Measurements from ENCODE around the gene UBAP2.

UBAP2 gene

GRCh38 chr9:33893861-33894260 is 154.8 kb downstream of the UBAP2 start:
- Histone ChIP-seq H3K4me3 (ENCODE audit: low read length in 2 of 2) (no peak overlapping the region), H3K4me1 (ENCODE audit: control insufficient read depth in 2 of 2, insufficient read depth in 1 of 2, low read depth in 1 of 2, low read length in 2 of 2) (no peaks in the 10 kb centered on the region), H2BK15ac (ENCODE audit: low read length) (no peak overlapping the region), H2AFZ (ENCODE audit: low read length) (no peak overlapping the region), H3K23ac (ENCODE audit: low read depth, low read length, poor library complexity) (no peak overlapping the region), H3K18ac (ENCODE audit: low read length) (no peak overlapping the region), H2BK120ac (ENCODE audit: low read depth, low read length) (no peak overlapping the region), H2AK5ac (ENCODE audit: low read depth, low read length) (no peak overlapping the region), H3K79me1 (ENCODE audit: low read depth, low read length) (no peaks in the 10 kb centered on the region), H3K27me3 (ENCODE audit: control insufficient read depth in 3 of 3, insufficient read depth in 3 of 3, low read depth in 1 of 3, low read length in 3 of 3) (no peaks in the 10 kb centered on the region), H3K27ac (replicated peaks; ENCODE audit: low read length) (no peak overlapping the region), H3K4ac (ENCODE audit: low read length) (no peak overlapping the region), H3K9me3 (replicated peaks in 1 of 2; ENCODE audit: control insufficient read depth in 2 of 2, insufficient read depth in 1 of 2, low read depth in 1 of 2, low read length in 2 of 2) (no peaks in the 10 kb centered on the region), H4K8ac (ENCODE audit: low read depth, low read length) (no peak overlapping the region), H3K9ac (ENCODE audit: low read depth, low read length, poor library complexity) (no peak overlapping the region), H3K36me3 (replicated peaks in 1 of 2; ENCODE audit: control insufficient read depth in 2 of 2, insufficient read depth in 2 of 2, low read length in 2 of 2) (peaks cover 0 to 59% of the 10 kb centered on the region in 2 donors), H2BK12ac (ENCODE audit: low read length) (no peak overlapping the region), H2BK5ac (ENCODE audit: low read length) (no peak overlapping the region), H4K91ac (ENCODE audit: low read depth, low read length, poor library complexity) (no peak overlapping the region), H3K14ac (ENCODE audit: low read length) (no peak overlapping the region), H3K4me2 (ENCODE audit: insufficient read depth, low read length, poor library complexity, severe bottlenecking) (no peak overlapping the region)
- no peak for DNase-seq (ENCODE audit: low spot score)

DNA sequence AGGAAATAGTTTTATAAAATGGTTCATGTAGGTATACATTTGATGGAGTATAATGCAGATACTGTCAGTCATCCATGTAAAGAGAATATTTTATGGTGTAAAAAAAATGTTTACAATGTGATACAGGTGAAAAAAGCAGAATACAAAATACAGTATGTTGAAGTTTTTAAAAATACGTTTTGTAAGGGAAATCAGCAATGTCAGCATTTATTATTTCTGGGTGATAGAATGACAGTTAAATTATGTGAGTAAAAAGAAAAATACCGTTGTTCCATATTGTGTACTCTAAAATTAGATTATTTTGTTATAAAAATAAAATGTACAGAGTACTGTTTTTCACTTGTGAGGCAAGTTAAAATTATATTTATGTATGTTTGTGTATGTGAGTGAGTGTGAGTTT is 162.7 kb downstream of the UBAP2 start:
- H3K4me2 ChIP-seq (ENCODE audit: insufficient read depth, low read length, poor library complexity, severe bottlenecking): no peak overlapping the region
- H2BK15ac ChIP-seq (ENCODE audit: low read length): no peak overlapping the region
- H3K18ac ChIP-seq (ENCODE audit: low read length): no peak overlapping the region
- no peak for DNase-seq (ENCODE audit: low spot score)
- peaks cover 1 to 43% of the 10 kb centered on the region in 2 donors for H3K36me3 ChIP-seq (replicated peaks in 1 of 2; ENCODE audit: control insufficient read depth in 2 of 2, insufficient read depth in 2 of 2, low read length in 2 of 2)
- peaks cover 0 to 2% of the 10 kb centered on the region in 2 donors for H3K9me3 ChIP-seq (replicated peaks in 1 of 2; ENCODE audit: control insufficient read depth in 2 of 2, insufficient read depth in 1 of 2, low read depth in 1 of 2, low read length in 2 of 2)
- no peak overlapping the region for H2BK120ac ChIP-seq (ENCODE audit: low read depth, low read length)
- no peak overlapping the region for H3K4ac ChIP-seq (ENCODE audit: low read length)
- no peak overlapping the region for H2AK5ac ChIP-seq (ENCODE audit: low read depth, low read length)
- no peak overlapping the region for H3K14ac ChIP-seq (ENCODE audit: low read length)
- peaks cover 0 to 3% of the 10 kb centered on the region in 2 donors for H3K4me1 ChIP-seq (ENCODE audit: control insufficient read depth in 2 of 2, insufficient read depth in 1 of 2, low read depth in 1 of 2, low read length in 2 of 2)
- H3K9ac ChIP-seq (ENCODE audit: low read depth, low read length, poor library complexity): no peak overlapping the region
- H3K23ac ChIP-seq (ENCODE audit: low read depth, low read length, poor library complexity): no peak overlapping the region
- no peak overlapping the region for H2BK5ac ChIP-seq (ENCODE audit: low read length)
- no peak overlapping the region for H4K8ac ChIP-seq (ENCODE audit: low read depth, low read length)
- no peak overlapping the region for H4K91ac ChIP-seq (ENCODE audit: low read depth, low read length, poor library complexity)
- 100% methylated on average over 1 of the region's 2 CpGs; no CpG with 5 or more reads in 1 of the 2 donors for WGBS, 2 donors (ENCODE audit: extremely low coverage in 2 of 2, insufficient read length in 2 of 2, insufficient replicate concordance in 1 of 2)
- H2AFZ ChIP-seq (ENCODE audit: low read length): no peak overlapping the region
- H3K79me1 ChIP-seq (ENCODE audit: low read depth, low read length): no peaks in the 10 kb centered on the region
- no peak overlapping the region for H2BK12ac ChIP-seq (ENCODE audit: low read length)
- H3K27me3 ChIP-seq (ENCODE audit: control insufficient read depth in 3 of 3, insufficient read depth in 3 of 3, low read depth in 1 of 3, low read length in 3 of 3): no peaks in the 10 kb centered on the region
- H3K4me3 ChIP-seq (ENCODE audit: low read length in 2 of 2): no peak overlapping the region
- no peak overlapping the region for H3K27ac ChIP-seq (replicated peaks; ENCODE audit: low read length)

DNA sequence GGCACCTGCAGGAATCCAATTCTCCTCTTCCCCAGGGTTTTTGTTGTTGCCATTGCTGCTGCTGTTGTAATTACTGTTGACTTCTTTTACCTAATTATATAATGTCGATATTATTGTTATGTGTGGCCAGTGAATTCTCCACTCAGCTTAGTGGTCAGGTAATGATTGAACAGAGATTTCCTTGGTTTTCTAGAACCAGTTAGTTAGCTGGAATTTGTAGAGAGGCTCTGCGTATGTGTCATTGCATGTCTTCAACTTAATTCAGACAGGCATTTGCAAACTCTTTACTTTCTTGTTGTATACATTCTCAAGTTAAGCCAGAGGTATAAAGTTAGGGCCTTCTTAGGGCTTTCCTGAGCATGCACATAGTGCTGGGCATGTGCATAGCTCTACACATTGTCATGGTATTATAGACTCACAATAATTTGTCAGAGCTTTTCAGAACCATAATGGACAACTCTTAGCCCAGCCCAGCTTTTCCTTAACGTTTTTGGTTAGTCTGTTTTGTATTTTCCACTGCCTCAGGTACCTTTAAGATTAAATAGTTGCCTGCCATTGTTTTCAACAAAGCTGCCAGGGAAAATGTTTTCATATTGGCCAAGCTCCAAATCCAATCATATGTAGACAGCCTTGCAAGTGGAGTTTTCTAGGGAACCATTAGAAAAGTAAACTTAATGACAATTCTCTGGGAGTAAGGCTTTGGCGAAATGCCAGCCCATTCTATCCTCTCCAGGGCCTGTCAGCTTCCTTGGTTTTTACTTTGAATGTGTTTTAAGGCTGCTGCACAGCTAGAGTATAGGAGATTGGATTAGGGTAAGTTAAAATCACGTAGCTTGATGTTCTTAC is 163.6 kb downstream of the UBAP2 start:
- Histone ChIP-seq H2AK5ac (ENCODE audit: low read depth, low read length) (no peak overlapping the region), H2BK5ac (ENCODE audit: low read length) (no peak overlapping the region), H2AFZ (ENCODE audit: low read length) (no peak overlapping the region), H3K4ac (ENCODE audit: low read length) (no peak overlapping the region), H3K14ac (ENCODE audit: low read length) (no peak overlapping the region), H3K27me3 (ENCODE audit: control insufficient read depth in 3 of 3, insufficient read depth in 3 of 3, low read depth in 1 of 3, low read length in 3 of 3) (no peaks in the 10 kb centered on the region), H3K23ac (ENCODE audit: low read depth, low read length, poor library complexity) (no peak overlapping the region), H3K18ac (ENCODE audit: low read length) (no peak overlapping the region), H3K27ac (replicated peaks; ENCODE audit: low read length) (no peak overlapping the region), H2BK12ac (ENCODE audit: low read length) (no peak overlapping the region), H4K8ac (ENCODE audit: low read depth, low read length) (no peak overlapping the region), H4K91ac (ENCODE audit: low read depth, low read length, poor library complexity) (no peak overlapping the region), H2BK15ac (ENCODE audit: low read length) (no peak overlapping the region), H3K79me1 (ENCODE audit: low read depth, low read length) (peaks cover 2% of the 10 kb centered on the region), H3K4me3 (ENCODE audit: low read length in 2 of 2) (no peak overlapping the region), H3K9me3 (replicated peaks in 1 of 2; ENCODE audit: control insufficient read depth in 2 of 2, insufficient read depth in 1 of 2, low read depth in 1 of 2, low read length in 2 of 2) (peaks cover 0 to 2% of the 10 kb centered on the region in 2 donors), H3K4me1 (ENCODE audit: control insufficient read depth in 2 of 2, insufficient read depth in 1 of 2, low read depth in 1 of 2, low read length in 2 of 2) (peaks cover 3% of the 10 kb centered on the region in 2 donors), H2BK120ac (ENCODE audit: low read depth, low read length) (no peak overlapping the region), H3K36me3 (replicated peaks in 1 of 2; ENCODE audit: control insufficient read depth in 2 of 2, insufficient read depth in 2 of 2, low read length in 2 of 2) (peaks cover 1 to 42% of the 10 kb centered on the region in 2 donors), H3K9ac (ENCODE audit: low read depth, low read length, poor library complexity) (no peak overlapping the region), H3K4me2 (ENCODE audit: insufficient read depth, low read length, poor library complexity, severe bottlenecking) (no peak overlapping the region)
- DNase-seq (ENCODE audit: low spot score): no peak
- WGBS, 2 donors (ENCODE audit: extremely low coverage in 2 of 2, insufficient read length in 2 of 2, insufficient replicate concordance in 1 of 2): no CpG with 5 or more reads among the region's 5 CpGs

- H3K23ac ChIP-seq (ENCODE audit: low read depth, low read length, poor library complexity): no peak overlapping the region
- no peak overlapping the region for H2BK120ac ChIP-seq (ENCODE audit: low read depth, low read length)
- no peak overlapping the region for H3K9ac ChIP-seq (ENCODE audit: low read depth, low read length, poor library complexity)
- H3K4ac ChIP-seq (ENCODE audit: low read length): no peak overlapping the region
- no CpG with 5 or more reads among the region's 1 CpG for WGBS, 2 donors (ENCODE audit: extremely low coverage in 2 of 2, insufficient read length in 2 of 2, insufficient replicate concordance in 1 of 2)
- DNase-seq (ENCODE audit: low spot score): no peak
- no peak overlapping the region for H2BK15ac ChIP-seq (ENCODE audit: low read length)
- no peak overlapping the region for H3K4me2 ChIP-seq (ENCODE audit: insufficient read depth, low read length, poor library complexity, severe bottlenecking)
- H2BK5ac ChIP-seq (ENCODE audit: low read length): no peak overlapping the region
- H3K14ac ChIP-seq (ENCODE audit: low read length): no peak overlapping the region
- H2AK5ac ChIP-seq (ENCODE audit: low read depth, low read length): no peak overlapping the region
- H3K18ac ChIP-seq (ENCODE audit: low read length): no peak overlapping the region
- H4K8ac ChIP-seq (ENCODE audit: low read depth, low read length): no peak overlapping the region
- peaks cover 0 to 8% of the 10 kb centered on the region in 2 donors for H3K36me3 ChIP-seq (replicated peaks in 1 of 2; ENCODE audit: control insufficient read depth in 2 of 2, insufficient read depth in 2 of 2, low read length in 2 of 2)
- no peak overlapping the region for H3K27ac ChIP-seq (replicated peaks; ENCODE audit: low read length)
- H2BK12ac ChIP-seq (ENCODE audit: low read length): no peak overlapping the region
- H3K79me1 ChIP-seq (ENCODE audit: low read depth, low read length): peaks cover 2% of the 10 kb centered on the region
- no peaks in the 10 kb centered on the region for H3K27me3 ChIP-seq (ENCODE audit: control insufficient read depth in 3 of 3, insufficient read depth in 3 of 3, low read depth in 1 of 3, low read length in 3 of 3)
- no peak overlapping the region for H4K91ac ChIP-seq (ENCODE audit: low read depth, low read length, poor library complexity)
- H2AFZ ChIP-seq (ENCODE audit: low read length): no peak overlapping the region
- peaks cover 3% of the 10 kb centered on the region in 2 donors for H3K4me1 ChIP-seq (ENCODE audit: control insufficient read depth in 2 of 2, insufficient read depth in 1 of 2, low read depth in 1 of 2, low read length in 2 of 2)
- H3K9me3 ChIP-seq (replicated peaks in 1 of 2; ENCODE audit: control insufficient read depth in 2 of 2, insufficient read depth in 1 of 2, low read depth in 1 of 2, low read length in 2 of 2): no peaks in the 10 kb centered on the region
- H3K4me3 ChIP-seq (ENCODE audit: low read length in 2 of 2): no peak overlapping the region
Observed at GRCh38 chr9:33881635-33882034, 167.1 kb downstream of the UBAP2 start.

Measured in neuronal stem cell (in vitro differentiated cells).